ENCODE results near the gene KRT6A. TPM values are rescaled to one million over a fixed set of nuclear protein-coding genes. Genes with fewer than 3 reads are reported as not detected.

The KRT6A gene
- polyA plus RNA-seq, 3 donors: not detected

- WGBS (ENCODE audit: insufficient coverage): 13% methylated on average over 1 of the region's 3 CpGs
These were observed 13.0 kb downstream of the KRT6A start for GRCh38 chr12:52480073-52480472.

GRCh38 chr12:52477651-52478050, 15.4 kb downstream of the KRT6A start:
- Histone ChIP-seq H3K9me3 (replicated peaks in 1 of 2; ENCODE audit: control insufficient read depth in 1 of 2, insufficient read depth in 1 of 2, low read length in 2 of 2) (no peaks in the 10 kb centered on the region), H4K20me1 (ENCODE audit: insufficient read depth, low read length) (no peaks in the 10 kb centered on the region), H3K4me1 (ENCODE audit: control insufficient read depth in 1 of 2, insufficient read depth in 2 of 2, low read length in 2 of 2) (no peaks in the 10 kb centered on the region), H3K79me2 (ENCODE audit: insufficient read depth, low read length) (no peaks in the 10 kb centered on the region), H3K4me3 (replicated peaks in 1 of 3; ENCODE audit: low read depth in 2 of 3, low read length in 3 of 3) (no peak overlapping the region), H3K4me2 (replicated peaks; ENCODE audit: extremely low read depth, low read length, poor library complexity, severe bottlenecking) (no peak overlapping the region), H3K36me3 (replicated peaks in 1 of 2; ENCODE audit: control insufficient read depth in 1 of 2, insufficient read depth in 2 of 2, low read length in 2 of 2) (no peaks in the 10 kb centered on the region), H3K27me3 (ENCODE audit: control insufficient read depth in 2 of 2, insufficient read depth in 2 of 2, low read length in 2 of 2) (peaks cover 0 to 5% of the 10 kb centered on the region in 2 donors), H3K27ac (ENCODE audit: low read depth in 1 of 2, low read length in 2 of 2) (no peak overlapping the region), H2AFZ (ENCODE audit: insufficient read depth, low read depth, low read length, poor library complexity, severe bottlenecking) (no peak overlapping the region), H3K9ac (ENCODE audit: insufficient read depth, low read length, poor library complexity, severe bottlenecking) (no peak overlapping the region)
- WGBS (ENCODE audit: insufficient coverage): no CpG with 5 or more reads among the region's 2 CpGs
- Mint-ChIP-seq H3K9me3 (peaks cover 0 to 10% (median 3%) of the 10 kb centered on the region in 7 donors), H3K36me3 (no peaks in the 10 kb centered on the region), H3K27ac (no peak overlapping the region), H3K27me3 (ENCODE audit: low read depth in 3 of 3) (peaks cover 5 to 15% (median 11%) of the 10 kb centered on the region in 3 donors), H3K4me3 (no peak overlapping the region), H3K4me1 (no peaks in the 10 kb centered on the region)
- no peak for DNase-seq
- no peak for TF ChIP-seq CTCF (IDR thresholded peaks at IDR 0.05)
- intact Hi-C loops (cut with micrococcal nuclease): no loop called here

More at GRCh38 chr12:52480073-52480472, 13.0 kb downstream of the KRT6A start:
- Histone ChIP-seq H3K9ac (ENCODE audit: insufficient read depth, low read length, poor library complexity, severe bottlenecking) (no peak overlapping the region), H3K4me3 (replicated peaks in 1 of 3; ENCODE audit: low read depth in 2 of 3, low read length in 3 of 3) (no peak overlapping the region), H3K27ac (ENCODE audit: low read depth in 1 of 2, low read length in 2 of 2) (no peak overlapping the region), H3K9me3 (replicated peaks in 1 of 2; ENCODE audit: control insufficient read depth in 1 of 2, insufficient read depth in 1 of 2, low read length in 2 of 2) (no peaks in the 10 kb centered on the region), H4K20me1 (ENCODE audit: insufficient read depth, low read length) (no peaks in the 10 kb centered on the region), H3K27me3 (ENCODE audit: control insufficient read depth in 2 of 2, insufficient read depth in 2 of 2, low read length in 2 of 2) (peaks cover 0 to 5% of the 10 kb centered on the region in 2 donors), H3K79me2 (ENCODE audit: insufficient read depth, low read length) (no peaks in the 10 kb centered on the region), H3K4me1 (ENCODE audit: control insufficient read depth in 1 of 2, insufficient read depth in 2 of 2, low read length in 2 of 2) (no peaks in the 10 kb centered on the region), H2AFZ (ENCODE audit: insufficient read depth, low read depth, low read length, poor library complexity, severe bottlenecking) (no peak overlapping the region), H3K4me2 (replicated peaks; ENCODE audit: extremely low read depth, low read length, poor library complexity, severe bottlenecking) (no peak overlapping the region), H3K36me3 (replicated peaks in 1 of 2; ENCODE audit: control insufficient read depth in 1 of 2, insufficient read depth in 2 of 2, low read length in 2 of 2) (no peaks in the 10 kb centered on the region)
- peaks cover 5 to 26% (median 14%) of the 10 kb centered on the region in 3 donors for H3K27me3 Mint-ChIP-seq (ENCODE audit: low read depth in 3 of 3)
- intact Hi-C loops (cut with micrococcal nuclease): no loop called here
- H3K27ac Mint-ChIP-seq: no peak overlapping the region
- TF ChIP-seq CTCF (IDR thresholded peaks at IDR 0.05): no peak
- peaks cover 0 to 14% (median 7%) of the 10 kb centered on the region in 7 donors for H3K9me3 Mint-ChIP-seq
- H3K36me3 Mint-ChIP-seq: no peaks in the 10 kb centered on the region
- no peaks in the 10 kb centered on the region for H3K4me1 Mint-ChIP-seq
- DNase-seq: no peak
- H3K4me3 Mint-ChIP-seq: no peak overlapping the region
